GM12801 (cell line): Measurements from ENCODE around the gene DYSF.

Source experiments
- CTCF ChIP-seq: IDR thresholded peaks from one replicate; pipeline ENCODE4 v1.5.1; 2011; ENCODE audit warnings: control low read depth; ENCODE audit not compliant: insufficient read length; ENCODE audit errors: extremely low read depth

The DYSF gene

GRCh38 chr2:71612581-71613402 is 159.4 kb downstream of the DYSF start:
- no peak for TF ChIP-seq CTCF

- no peak for TF ChIP-seq CTCF
Measured at GRCh38 chr2:71613403-71613952, 160.1 kb downstream of the DYSF start.

GRCh38 chr2:71613953-71614925 is 160.9 kb downstream of the DYSF start:
- TF ChIP-seq CTCF: no peak

- no peak for TF ChIP-seq CTCF
Measured at GRCh38 chr2:71614976-71615766, 161.8 kb downstream of the DYSF start.

- no peak for TF ChIP-seq CTCF
Measured at GRCh38 chr2:71615767-71616730, 162.7 kb downstream of the DYSF start.

GRCh38 chr2:71617266-71617665 is 163.9 kb downstream of the DYSF start:
- TF ChIP-seq CTCF: no peak
